NCI-H1092 treated with DMSO at 0.1 percent for 48 hours (cell line): ENCODE measurements around the gene SH3RF3.
A peak's percentile ranks its signal among the peaks of the same experiment; 100 is the strongest.
"Not testable (repeated sequence)": the region's sequence is repeated elsewhere in the genome, so short reads cannot be mapped to it uniquely, and the experiment has no call there.

Experiments used
- DNase-seq: peaks from one replicate; lab custom pipeline; 2025; lab: John Stamatoyannopoulos, UW

SH3RF3 gene

DNA sequence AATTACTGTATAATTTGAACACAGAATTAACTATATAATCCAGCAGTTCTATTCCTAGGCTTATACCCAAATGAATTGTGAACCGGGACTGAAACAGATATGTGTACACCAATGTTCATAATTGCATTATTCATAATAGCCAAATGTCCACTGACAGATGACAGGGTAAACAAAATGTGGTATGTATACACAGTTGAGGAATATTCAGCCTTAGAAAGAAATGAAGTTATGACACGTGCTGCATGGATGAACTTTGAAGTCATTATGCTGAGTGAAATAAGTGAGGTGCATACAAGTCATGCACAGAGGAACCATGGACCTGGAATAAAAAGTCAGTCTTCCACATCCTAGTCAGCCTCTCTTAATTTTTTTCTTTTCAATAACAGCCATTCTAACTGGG is 91.9 kb downstream of the SH3RF3 start:
- no peak for DNase-seq

DNA sequence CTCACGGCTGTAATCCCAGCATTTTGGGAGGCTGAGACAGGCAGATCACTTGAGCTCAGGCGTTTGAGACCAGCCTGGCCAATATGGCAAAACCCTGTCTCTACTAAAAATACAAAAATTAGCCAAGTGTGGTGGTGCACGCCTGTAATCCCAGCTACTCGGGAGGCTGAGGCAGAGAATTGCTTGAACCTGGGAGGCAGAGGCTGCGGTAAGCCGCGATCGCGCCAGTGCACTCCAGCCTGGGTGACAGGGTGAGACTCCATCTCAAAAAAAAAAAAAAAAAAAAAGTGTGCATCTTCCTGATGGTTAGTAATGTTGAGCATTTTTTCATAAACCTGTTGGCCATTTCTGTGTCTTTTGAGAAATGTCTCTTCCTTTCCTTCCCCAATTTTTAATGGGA is 92.3 kb downstream of the SH3RF3 start:
- DNase-seq: not testable (repeated sequence)

DNA sequence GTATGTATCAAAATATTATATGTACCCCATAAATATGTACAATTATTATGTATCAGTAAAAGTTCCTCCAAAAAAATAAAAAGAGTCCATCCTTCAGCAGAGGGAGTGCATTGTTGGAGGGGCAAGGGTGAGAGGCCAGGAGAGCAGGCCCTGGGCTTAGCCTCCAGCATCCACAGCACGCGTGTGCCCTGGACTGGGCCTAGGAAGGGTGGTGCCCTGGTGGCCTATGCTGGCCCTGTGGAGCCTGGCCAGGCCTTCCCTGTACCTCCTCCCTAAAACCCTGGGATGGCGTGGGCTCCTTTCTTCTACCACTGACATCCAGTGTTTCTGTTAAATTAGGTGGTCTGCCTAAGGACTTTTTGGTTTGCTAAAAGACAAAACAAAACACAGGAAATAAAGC is 93.4 kb downstream of the SH3RF3 start:
- DNase-seq: no peak

DNA sequence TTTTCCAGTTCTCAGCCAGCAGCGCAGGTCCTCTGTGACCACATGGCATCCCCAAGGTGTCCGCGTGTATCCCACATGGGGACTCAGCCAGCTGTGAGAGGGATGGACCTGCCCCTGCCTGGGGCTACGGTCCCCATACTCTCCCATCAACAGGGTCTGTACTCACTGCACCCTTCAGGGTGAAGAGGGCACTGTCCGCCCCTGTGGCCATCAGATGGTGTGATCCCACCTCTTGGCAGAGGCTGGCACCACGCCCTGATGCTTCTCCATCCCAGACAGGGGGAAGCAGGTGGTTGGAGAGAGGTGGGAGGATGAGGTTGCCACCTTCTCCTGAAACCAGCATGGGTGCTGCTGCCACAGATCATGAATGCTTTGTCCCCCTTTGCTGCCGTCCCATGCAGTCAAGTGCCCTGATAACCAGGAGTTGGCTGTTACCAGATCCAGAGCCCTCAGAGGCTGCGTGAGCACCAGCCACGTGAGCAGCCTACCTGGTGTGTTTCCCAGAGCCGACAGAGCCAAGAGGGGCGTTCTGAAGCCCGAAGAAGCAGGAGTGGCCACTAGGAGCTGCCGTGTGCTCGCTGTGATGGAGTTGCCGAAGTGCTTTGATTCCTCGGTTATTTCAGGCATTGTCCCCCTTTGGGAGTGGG is 93.9 kb downstream of the SH3RF3 start:
- DNase-seq: no peak

DNA sequence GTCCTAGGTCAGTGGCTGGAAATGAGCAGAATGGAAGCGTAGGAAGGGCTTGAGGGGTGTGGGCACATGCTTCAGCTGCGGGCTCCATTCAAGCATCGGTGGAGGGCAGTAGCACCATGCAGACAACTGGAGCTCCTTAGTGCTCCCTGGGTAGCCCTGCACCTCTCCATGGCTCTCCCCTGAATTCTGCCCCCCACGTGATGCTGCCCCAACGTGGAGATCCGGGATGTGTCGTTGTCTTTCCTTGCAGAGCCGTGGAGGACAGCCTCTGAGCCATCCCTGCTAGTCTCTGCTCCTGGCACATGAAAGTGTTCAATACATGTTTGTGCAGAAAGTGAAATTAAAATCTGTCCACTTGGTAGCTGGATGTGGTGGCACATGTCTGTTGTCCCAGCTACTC is 94.5 kb downstream of the SH3RF3 start:
- DNase-seq: no peak

DNA sequence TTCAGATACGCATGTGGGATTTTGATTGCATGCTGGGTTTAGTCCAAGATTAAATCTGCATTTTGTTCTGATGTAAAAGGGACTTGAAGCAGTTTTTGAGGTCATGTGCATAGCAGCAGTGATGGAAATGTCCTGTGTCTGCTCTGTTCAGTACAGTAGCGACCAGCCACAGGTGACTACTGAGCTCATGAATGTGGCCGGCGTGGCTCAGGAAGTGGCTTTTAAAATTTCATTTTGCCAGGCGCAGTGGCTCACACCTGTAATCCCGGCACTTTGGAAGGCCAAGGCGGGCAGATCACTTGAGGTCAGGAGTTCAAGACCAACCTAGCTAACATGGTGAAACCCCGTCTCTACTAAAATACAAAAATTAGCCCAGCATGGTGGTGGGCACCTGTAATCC is 95.3 kb downstream of the SH3RF3 start:
- DNase-seq: not testable (repeated sequence)

DNA sequence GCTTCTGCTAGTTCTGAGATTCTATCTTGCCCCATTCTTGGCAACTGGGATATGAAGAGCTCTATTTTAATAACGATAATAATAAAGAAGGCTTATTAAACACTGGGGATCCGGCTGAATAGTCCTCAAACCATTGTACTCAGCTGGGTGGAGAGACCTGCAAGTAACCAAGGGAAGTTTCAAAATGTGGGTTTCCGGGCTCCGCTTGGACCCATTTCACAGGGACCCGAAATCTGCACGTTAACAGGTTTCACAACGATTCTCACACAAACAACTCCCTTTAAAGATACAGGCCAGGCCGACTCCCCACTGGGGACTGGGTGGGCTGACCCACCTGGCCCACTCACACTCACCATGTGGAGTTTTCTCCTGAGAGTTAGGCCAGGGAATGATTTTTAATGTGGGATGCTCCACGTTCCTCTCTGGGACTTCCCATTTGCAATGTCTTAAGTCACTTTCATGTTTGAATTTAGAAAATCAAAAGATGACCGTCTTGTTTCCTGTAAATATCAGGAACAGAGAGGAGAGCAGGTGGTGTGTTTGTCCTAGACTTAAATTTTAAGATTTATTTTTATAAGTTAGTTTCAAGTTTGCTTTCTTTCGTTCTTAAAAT is 96.3 kb downstream of the SH3RF3 start:
- DNase-seq: no peak

DNA sequence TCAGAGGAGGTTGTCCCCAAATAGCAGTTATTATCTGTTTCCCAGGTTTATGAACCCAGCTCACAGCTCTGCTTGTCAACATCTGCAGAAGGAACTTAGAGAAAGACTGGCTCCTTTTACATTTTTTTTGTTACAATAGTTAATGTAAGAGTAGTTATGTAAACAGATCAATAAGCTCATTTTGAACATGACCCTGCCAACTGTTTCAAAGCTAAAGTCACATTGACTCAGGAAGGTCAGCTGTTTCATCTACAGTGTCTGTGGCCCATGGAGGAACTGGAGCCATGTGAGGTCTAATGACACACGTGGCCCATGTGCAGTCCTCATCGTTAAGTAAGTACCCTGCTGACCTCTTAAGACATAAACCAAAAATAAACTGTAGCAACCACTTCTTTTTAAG is 97.1 kb downstream of the SH3RF3 start:
- DNase-seq: peak; percentile 3

DNA sequence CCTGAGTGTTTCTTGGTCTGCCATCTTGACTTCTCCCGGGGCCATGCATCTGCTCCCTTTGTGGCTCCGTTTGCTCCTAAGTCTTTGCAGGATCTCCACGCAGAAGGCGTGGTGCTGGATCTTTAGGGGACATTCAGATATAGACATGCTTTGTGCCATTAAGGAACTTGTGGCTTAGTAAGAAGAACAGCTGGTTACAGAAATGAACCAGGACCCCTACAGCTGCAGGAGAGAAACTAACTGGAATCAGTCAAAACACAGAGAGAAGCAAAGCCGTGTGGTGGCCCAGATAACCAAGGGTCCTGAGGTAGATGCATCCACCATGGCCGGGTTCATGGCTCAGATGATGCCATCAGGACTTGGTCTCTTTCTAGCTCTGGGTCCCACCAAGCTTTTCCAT is 97.6 kb downstream of the SH3RF3 start:
- no peak for DNase-seq

DNA sequence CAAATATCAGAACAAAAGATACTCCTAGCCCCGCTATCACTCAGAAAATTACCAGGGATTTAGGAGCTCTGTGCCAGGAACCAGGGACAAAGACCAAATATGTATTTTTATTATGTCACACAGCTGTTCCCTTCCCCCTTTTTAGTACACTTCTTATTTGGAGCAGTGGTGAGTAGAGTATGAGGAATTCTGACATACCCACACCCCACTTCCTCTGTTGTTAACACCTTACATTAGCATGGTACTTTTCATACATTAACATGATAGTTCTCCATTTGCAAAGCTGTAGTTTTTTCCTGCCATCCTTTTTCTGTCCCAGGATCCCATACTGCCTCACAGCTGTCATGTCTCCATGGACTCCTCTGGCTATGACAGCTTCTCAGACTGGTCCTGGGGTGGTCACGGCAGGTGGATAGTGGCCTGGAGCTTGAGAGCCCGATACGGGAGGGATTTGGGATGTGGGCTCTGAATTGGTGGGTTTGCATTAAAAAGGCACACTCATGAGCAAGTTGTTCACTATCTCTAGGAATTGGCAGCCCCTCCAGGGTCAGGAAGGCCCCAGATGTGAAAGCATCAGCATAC is 100.2 kb downstream of the SH3RF3 start:
- DNase-seq: no peak

DNA sequence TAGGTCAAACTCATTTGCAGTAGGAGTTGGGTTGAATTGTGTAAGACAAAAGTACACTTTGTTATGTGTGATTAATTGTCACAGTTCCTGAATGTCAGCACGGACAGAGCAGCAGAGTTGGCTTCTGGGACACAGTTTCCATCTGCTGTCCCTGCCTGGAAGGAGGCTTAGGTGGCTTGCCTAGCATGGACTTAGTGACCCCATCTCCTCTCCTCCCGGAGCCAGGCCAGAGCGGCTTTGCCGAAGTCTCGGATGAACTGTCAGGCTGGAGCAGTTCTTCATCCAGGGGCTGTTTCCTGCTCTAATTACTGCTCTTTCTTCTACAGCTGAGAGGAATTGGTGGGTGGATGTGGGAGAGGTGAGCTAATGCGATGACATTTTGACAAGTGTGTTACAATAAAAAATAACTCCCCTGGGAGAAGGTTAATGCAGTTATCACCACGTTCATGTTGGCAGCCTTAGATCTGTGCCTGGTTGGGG is 102.0 kb downstream of the SH3RF3 start:
- DNase-seq: no peak

DNA sequence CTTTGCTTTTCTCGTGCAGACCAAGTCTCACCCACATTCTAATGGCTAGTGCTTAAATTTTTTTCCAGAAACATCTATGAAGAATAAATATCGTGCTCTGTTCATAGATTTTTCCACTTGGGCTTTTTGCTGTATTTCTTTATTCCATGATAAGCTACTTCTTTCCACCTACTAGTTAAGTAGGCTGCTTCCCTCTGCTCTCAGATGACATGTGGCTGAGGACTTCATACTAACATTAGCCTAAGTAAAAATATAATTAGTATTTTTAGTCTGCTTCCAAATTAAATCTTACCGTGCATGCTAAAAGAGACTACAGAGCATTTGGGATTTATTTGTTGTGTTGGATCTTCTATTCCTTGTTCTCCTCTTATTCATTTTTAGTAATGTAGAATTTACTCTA is 102.4 kb downstream of the SH3RF3 start:
- no peak for DNase-seq

DNA sequence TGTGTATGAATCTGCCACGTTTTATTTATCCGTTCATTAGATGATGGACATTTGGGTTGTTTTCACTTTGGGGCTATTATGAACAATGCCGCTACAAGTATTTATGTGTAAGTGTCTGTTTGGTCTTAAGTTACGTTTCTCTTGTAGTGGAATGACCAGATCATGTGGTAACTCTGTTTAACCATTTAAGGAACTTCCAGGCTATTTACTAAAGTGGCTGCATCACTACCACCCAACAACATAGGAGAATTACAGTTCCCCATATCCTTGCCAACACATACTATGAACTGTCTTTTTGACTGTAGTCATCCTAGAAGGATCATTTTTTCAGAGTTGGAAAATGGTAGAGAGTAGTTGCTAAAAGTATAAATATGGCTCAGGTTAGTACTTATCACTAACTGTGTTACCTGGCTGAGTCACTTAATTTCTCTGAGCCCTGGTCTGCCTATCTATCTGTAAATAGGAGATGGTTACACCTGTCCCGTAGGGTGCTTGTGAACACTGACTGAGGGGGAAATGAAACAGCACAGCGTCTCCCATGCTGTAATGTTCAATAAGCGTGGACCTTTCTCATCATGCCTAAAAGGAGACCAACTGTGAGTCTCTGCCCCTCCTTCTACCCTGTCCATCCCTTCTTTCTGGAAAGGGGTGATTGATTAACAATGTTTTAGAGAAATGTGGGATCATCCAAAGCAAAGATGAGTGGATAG is 103.1 kb downstream of the SH3RF3 start:
- DNase-seq: no peak

DNA sequence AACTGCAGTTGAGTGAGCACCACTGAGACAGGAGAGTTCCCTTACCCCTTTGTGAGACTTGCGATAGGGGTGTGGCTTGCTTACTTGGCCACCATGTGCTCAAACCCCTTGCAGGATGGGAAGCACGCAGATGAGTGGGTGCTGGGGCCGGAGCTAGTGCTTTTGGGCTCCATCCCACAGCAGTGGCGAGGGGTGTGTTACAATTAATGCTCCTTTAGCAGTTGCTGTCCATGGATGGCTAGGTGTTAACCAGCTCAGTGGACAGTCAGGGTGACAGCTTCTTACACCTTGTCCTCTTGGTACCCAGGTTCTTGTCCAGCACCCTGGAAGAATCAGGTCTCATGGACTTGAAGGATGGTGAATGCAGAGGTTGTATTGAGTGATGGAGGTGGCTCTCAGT is 103.9 kb downstream of the SH3RF3 start:
- no peak for DNase-seq

DNA sequence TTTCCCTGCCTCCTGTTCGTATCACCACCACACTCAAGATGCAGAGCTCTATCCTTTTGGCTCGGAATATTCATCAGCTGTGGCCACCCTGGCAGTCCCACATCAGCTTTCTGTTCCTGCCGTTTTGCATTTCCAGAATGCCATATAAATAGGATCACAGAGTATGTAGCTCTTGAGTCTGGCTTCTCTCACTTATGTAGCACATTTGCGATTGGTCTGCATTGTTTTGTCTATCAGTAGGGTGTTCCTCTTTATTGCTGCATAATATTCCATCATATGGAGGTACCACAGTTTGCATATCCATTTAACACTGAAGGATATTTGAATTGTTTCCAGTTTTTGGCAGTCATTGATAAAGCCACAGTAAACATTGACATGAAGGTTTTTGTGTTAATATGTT is 104.6 kb downstream of the SH3RF3 start:
- DNase-seq: no peak

DNA sequence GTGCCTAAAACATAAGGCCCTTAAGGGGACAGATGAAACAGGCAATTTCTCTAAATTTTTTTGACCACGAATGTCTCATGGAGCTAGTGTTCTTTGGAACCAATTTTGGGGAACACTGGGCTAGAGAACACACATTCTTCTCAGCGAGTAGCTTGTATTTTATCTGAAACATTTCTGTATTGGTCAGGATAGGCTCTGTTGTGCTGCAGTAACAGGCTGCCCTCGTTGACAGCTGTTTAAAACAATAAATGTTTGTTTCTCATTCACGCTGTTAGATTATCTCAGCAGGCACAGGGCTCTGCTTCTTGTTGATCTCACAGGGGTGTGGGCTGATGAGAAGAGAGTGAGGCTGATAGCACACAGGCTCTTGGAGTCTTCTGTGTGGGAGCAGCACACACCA is 105.3 kb downstream of the SH3RF3 start:
- no peak for DNase-seq

DNA sequence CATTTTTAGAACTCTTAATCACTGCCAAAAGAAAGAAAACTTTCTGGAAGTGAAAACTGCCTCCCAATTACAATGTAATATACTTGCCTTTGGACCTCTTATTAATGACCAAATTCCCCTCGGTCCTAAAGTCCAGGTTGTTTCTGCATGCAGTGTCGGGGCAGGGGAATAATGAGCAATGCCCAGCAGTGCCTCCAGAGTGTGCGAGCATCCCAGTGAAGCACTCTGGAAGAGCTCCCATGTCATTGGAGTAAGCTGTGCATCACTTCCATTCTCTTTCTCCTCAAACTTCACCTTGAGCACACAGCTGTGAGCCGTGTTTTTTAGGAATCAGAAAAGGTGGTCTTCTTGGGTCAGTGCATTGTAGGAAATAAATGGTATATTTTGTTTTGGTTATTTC is 107.1 kb downstream of the SH3RF3 start:
- no peak for DNase-seq

DNA sequence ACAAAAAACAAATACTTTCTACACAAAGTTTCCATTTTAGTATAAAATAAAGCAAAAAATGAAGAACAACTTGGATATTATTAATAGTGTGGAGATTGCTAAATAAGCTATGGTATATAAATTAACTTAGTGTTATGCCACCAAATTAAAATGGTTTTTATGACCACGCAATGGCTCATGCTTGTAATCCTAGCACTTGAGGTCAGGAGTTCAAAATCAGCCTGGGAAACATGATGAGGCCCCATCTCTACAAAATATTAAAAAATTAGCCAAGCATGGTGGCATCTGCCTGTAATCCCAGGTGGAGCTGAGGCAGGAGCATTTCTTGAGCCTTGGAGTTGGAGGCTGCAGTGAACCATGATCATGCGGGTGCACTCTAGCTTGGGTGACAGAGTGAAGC is 108.8 kb downstream of the SH3RF3 start:
- DNase-seq: no peak

DNA sequence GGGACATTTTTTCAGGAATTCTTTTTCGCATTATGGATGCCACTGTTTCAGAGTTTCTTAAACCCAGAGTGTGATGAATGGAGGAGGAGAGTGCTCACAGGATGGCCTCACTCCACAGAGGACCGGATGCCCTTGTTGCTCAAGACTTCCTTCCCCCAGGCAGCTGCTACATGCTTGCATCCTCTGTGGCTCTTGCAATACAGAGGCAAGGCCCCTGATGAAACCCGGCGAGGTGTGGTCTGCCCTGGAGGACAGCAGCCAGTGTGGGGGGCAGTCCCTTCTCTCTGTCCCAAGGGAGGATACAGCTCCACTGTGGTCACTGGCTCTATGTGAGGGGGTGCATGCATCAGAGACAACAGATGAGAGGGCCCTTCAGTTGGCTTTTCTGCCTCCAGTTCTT is 109.6 kb downstream of the SH3RF3 start:
- no peak for DNase-seq

DNA sequence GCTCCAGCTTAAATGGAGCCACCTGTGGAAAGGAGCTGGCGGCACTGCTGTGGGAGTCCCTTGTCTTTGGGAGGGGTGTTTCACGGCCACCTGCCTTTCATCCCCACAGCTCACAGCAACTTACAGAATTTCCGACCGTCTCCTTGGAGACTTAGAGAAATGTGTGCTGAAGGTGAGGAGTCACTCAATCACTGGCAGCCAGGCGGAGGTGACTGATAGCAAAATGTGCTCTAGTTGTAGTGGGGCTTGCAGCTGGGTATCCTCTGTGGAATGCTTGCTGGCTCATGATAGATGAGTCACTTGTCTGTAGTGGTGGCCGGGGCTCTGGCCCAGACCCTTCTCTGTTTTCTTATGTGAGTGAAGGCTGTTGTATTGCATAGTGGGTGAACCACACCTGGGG is 110.7 kb downstream of the SH3RF3 start:
- DNase-seq: no peak

DNA sequence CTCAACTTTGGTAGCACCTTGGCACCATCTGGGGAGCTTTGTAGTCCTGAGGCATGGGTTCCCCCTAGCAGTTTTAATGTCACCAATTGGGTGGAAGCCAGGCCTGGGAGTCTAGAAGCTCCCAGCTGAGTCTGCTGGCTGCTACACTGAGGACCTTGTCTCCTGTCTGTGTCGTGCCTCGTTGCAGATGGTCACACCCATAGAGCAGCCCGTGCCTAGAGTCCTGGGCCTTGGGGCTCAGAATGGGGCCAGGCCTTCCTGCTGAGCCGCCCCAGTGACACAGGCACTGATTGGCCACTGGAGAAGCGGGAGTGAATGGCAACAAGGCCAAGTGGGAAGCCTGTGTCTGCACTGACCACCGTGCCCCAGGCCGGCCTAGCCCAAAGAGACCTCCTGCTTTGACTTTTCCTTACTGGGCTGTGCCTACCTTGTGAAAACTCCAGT is 113.2 kb downstream of the SH3RF3 start:
- DNase-seq: no peak

DNA sequence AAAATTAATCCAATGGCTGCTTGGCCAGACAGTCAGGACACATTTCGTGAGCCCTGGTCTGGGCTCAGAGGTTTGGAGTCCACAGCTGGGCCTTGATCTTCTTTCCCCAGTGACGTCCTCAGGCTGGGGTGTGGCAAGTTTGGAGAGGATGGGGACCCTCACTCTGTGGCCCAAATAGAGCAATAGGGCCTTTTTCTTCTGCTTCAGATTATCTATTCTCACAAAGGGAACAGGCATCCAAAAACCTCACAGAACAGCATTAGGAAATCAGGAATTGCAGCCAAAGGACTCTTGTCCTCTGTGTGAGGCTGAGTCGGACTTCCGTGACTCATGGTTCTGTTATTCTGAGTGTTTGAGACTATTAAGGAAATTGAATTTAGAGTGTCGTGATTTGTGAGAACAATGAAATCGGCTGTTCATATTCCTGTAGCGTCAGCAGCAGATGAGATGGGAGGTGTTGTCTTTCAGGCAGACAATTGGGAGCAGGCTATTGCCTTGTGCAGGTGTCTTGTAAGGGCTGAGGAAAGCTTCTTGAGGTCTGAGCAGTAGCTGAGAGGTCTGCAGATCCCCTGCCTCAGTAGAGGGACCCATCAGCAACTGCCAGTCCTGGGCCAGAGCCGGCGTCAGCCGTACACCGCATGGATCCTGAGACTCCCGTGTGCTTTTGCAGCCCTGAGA is 113.8 kb downstream of the SH3RF3 start:
- DNase-seq: no peak
